HG03095 (cell line): Measurements from ENCODE around the gene EPHX1.
"Not testable (repeated sequence)": the region's sequence is repeated elsewhere in the genome, so short reads cannot be mapped to it uniquely, and the experiment has no call there.

Experiments
- ATAC-seq: cut with Tn5 transposase; IDR thresholded peaks from one replicate; pipeline ENCODE4 v1.9.1; 2021; ENCODE audit warnings: moderate library complexity; ENCODE audit not compliant: unreplicated experiment

Gene EPHX1

DNA sequence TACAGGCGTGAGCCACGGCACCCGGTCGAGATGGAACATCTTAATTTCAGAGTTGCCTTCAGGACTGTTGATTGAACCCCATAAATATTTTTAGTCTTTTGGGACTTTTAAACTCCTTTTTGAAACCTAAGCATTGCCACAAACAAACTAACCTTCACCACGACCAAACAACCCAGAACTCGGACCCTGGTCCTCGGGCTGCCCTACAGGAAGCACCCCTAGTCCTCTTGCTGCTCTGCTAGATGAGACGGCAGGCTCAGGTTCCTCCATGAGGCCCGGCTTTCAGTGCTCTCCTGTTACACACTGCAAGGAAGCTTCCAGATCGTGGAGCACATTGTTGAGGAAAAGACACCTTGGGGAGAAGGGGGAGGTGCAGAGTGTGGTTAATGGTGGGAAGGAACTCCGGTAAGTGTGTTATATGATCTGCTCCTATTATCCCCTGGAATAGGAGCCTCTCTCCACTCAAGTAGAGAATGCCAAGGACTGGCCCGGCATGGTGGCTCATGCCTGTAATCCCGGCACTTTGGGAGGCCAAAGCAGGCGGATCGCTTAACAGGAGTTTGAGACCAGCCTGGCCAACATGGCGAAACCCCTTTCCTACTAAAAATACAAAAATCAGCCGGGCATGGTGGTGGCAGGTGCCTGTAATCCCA lies 5.7 kb downstream of the EPHX1 start:
- ATAC-seq, result no peak

DNA sequence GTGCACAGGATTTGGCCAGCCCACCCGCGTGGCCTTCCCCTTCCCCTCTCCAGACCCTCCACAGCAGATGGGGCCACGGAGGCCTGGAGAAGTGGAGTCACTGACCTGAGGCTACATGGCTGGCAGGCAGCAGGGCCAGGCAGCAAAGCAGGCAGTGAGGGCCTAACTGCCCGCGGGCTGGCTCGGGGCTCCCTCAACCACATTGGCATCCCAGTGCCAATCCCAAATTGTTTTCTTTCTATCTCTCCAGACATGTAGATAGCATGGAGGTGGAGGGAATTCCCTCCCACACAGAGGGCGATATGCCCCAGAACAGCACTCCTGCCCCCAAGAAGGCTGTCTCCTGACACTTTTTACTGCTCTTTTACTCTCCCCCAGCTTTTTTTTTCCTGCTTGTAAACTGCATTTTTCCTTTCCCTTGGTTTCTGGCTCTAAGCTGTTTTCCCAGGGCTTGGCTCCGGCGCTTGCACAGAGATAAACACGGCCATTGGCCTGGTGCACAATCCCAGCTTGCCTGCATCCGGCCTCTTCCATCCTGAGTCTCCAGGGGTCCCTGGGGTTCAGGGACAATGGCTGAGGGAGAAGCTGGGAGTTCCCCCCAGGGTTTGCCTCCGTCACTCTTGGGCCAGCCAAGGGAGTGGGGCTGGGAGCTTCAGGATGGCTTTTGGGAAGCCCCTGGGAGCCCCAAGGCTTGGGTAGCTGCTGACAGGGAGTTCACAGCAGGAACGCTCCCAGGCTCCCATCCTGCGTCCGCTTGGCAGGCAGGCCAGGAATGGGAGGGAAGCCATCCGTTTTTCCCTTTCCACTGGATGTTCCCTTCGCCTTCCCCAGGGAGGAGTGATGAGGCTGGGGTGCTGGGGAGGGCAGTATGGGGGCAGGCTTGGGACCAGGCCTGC lies 7.0 kb downstream of the EPHX1 start:
- ATAC-seq, result no peak

DNA sequence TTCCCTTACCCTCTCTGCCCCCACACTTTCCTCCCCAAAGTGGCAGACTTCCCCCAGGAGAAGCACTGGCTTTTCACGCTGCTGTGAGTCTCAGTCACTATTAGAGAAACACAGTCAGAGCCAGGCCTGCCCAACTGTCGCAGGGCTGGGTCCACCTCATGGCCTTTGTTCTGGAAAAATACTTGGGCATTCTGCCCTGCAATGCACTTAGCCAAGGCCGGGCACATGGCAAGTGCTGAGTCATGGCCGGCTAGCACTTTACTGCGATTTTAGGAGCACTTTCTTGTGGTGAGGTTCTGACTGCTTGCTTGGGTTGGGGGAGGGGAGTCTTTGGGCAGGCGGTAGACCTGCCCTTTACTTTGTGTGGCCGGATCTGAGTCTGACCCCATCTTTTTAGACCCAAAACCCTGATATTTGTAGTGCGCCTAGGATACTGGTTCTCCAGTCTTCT lies 7.7 kb downstream of the EPHX1 start:
- ATAC-seq, result no peak

DNA sequence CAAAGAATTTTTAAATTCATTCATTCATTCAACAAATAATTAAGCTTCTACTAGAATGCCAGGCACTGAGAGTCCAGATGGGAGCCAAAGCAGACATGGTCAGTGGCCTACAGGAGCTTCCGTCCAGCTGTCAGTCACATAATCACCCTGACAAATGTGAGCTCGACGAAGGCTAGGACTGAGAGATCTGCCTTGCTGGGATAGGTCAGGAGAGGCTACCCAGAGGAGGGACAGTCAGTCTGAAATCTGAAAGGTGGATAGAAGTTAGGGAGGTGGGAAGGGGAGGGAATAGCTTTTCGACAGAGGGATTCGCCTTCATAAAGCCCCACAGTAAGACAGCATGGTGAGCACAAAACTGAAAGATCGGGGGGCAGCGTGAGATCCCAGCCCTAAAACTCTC lies 8.3 kb downstream of the EPHX1 start:
- ATAC-seq, result no peak

DNA sequence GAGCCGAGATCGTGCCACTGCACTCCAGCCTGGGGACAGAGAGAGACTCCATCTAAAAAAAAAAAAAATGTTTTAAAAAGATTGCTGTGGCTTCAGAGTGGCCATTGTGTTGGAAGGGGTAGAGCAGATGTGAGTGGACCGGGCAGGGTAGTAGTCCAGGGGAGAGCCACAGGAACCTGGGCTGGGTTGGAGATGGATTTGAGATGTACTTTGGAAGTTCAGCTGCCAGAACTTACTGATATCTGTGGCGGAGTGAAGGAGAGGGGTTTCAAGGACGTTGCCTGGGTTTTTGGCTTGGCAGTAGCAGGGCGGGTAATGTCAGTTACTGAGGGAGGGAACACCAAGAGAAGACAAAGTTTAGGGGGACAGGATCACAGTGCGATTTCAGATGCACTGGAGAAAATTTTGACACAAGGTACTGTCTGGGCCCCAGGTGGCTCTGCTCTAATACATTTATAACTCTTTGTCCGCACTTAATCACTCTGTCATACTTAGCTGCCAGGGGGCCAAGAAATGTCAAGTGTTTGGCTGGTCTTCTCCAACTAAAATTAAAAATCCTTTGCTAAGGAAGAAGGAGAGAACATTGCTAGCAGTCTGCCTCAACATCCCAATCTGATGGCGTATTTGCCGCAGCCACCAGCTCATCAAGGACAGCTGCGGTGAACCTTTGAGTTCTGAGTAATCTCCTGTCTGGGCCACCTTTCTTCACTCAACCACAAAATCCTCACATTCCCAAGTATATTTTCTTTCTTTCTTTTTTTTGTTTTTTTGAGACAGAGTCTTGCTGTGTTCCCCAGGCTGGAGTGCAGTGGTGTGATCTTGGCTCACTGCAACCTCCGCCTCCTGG lies 9.6 kb downstream of the EPHX1 start:
- ATAC-seq, result no peak

DNA sequence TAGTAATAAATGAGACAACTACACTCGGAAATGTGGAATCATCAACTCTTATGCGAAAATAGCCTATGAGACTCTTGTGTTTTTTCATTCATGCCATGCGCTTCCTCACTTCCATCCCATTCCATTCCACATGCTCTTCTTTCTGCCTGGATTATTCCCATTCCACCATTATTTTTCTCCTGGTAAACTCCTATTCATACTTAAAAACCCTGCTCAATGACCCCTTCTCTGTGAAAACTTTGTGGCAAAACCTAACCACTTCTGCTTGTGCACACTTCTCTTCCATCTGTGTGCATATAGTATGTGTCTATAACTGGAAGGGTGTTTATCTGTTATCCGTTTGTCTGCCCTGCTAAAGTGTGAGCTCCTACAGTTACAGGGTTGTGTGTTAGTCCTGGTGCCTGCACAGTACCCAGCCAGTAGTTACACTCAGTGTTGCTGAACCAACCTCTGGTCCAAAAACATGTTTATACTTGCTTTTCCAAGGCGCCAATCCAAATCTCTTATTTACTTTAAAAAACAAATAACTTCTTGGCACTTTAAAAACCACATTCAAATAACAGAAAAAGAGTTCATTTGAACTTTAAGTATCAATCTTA lies 10.7 kb downstream of the EPHX1 start:
- ATAC-seq, result no peak

DNA sequence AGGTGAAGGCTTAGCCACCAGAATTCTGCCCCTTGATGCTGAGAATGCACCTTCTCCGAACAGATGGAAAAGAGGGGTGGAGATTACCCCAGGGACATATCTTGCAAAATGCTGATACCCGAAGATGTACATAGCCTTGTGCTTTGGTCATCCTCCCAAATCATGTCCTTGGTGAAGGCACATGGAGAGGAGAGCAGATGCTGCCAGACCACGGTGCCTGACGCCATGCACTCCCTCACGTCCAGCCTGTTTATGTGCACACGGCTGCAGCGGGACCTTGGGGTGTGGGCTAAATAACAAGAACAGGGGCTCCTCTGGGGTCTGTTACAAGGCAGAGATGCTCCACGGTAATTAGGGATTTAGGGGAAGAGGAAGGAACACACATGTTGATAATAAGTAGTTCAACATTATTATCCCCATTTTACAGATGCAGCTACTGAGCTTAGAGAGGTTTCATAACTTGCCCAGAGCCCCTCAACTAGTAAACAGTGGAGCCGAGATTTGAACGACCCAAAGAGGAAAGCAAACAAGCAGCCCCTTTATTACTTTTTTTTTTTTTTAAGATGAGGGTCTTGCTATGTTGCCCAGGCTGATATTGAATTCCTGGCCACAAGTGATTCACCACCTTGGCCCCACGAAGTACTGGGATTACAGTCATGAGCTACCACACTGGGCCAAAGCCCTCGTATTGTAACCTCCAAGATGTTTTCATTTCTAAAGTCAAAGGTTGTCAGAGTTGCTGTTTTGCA lies 12.9 kb downstream of the EPHX1 start:
- ATAC-seq, result no peak

DNA sequence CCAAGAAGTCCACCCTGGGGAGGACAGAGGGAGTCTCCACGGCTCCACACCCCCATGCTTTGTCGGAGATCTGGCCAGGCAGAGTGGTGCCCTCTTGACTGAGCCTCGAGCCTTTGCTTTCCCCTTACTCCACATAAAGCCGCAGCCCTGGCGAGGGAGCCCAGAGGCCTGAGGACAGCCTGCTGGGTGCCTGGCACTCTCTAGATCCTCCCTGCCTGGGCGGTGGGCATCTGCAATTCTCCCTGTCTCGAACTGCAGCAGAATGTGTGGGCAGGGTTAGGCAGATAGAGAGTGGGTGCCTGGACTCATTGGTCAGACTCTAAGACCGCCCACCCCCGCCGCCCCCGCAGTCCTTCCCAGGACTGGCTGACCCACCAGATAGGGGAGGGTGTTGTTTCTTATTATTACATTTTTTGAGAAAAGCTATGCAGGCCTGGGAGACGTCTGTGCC lies 13.9 kb downstream of the EPHX1 start:
- no peak for ATAC-seq

DNA sequence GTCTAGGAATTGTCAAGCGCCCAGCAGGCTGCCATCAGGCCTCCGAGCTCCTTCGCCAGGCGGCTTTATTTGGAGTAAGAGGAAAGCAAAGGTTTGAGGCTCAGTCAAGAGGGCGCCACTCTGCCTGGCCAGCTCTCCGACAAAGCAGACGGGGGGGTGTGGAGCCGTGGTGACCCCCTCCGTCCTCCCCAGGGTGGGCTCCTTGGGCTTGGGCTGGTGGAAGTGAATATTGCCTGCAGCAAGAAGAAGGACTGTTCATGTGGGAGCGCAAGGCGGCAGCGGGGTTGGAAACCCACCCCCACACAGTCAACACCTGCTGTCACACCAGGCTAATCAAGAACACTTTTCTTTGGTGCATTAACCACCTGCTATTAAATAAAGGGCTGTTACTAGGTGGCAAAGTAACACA lies 14.6 kb downstream of the EPHX1 start:
- ATAC-seq, result no peak

DNA sequence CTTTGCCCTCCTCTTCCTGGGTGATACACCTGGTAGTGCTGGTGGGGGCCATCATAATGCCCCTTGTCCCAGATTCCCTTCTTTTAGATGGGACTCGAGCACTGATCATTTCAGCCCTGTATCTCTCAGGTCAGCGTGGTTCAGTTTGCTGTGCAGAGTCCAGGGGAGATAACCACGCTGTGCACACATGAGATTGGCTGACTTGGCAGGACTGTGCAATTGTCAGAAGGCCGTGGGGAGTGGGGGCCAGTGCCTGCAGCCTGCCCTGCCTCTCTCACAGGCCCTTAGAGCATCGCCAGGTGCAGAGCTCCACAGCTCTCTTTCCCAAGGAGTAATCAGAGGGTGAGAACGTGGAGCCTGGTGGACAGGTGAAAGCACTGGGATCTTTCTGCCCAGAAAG lies 15.2 kb downstream of the EPHX1 start:
- ATAC-seq, result no peak

DNA sequence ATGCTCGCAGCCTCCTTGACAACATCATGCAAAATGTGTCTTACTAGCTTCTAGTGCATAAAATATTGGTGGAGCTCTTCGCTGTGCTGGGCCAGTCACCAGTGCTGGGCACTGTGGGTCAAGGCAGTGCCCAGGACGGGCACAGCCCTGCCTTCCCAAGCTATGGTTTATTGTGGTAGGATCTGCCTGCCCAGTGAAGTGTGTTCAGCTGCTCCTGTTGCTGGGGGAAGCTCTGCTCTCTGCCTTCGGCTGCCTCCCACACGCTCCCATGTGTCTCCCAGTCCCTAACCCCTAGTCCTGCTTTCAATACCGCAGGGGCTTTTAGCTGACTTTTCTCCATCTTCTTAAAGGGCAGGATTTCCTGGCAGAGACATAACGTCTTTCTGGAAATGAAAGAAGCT lies 15.7 kb downstream of the EPHX1 start:
- no peak for ATAC-seq

DNA sequence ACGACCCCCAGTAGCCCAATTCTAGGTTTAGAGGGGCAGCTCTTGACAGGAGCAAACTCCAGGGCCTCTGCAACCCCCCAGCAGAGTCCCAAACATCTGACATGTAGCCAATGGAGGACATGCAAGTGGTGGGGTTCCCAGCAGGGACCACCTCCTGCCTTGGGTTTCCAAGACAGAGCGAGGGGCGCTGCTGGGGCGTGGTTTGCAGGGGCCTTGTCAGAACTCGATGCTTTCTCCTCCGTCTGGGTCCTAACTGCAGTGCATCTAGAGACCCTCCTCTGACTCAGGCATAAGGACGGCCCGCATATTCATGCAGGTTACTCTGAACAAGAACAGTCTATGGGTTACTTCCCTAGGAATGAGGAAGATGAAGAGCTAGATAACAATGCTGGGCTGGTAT lies 17.2 kb downstream of the EPHX1 start:
- ATAC-seq, result no peak

DNA sequence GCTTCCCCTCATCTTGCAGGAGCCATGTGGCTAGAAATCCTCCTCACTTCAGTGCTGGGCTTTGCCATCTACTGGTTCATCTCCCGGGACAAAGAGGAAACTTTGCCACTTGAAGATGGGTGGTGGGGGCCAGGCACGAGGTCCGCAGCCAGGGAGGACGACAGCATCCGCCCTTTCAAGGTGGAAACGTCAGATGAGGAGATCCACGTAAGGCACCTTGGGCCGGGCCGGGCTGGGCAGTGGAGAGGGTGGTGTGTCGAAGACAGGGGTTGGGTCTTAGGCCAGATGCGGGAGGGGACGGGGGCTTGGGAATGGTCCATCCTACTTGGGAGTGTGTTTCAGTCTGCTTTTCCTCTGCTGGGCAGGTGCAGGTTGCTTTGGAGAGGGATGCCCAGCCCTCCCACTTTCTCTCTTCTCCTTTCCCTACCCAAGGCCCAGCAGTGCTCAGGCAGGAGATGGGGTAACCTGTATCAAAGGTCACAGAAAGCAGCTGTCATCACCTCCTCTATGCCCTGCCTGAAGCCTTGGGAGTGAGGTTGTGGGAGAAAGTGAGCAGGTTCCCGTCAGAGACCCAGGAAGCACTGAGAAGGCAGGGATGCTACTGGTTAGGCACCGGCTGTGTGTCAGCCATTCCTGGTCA lies 18.9 kb downstream of the EPHX1 start:
- ATAC-seq, result no peak

DNA sequence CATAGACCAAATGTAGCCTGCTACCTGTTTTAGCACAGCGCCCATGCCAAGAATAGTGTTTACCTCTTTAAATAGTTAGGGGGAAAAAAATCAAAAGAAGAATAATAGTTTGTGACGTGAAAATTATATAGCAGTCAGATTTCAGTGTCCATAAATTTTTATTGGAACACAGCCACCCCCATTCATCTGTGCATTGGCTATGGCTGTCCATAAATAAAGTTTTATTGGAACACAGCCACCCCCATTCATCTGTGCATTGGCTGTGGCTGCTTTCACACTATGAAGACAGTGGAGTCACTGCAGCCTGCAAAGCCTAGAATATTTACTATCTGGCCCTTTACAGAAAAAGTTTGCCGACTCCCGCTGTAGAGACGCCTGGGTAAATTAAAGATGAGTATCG lies 20.9 kb downstream of the EPHX1 start:
- no peak for ATAC-seq

DNA sequence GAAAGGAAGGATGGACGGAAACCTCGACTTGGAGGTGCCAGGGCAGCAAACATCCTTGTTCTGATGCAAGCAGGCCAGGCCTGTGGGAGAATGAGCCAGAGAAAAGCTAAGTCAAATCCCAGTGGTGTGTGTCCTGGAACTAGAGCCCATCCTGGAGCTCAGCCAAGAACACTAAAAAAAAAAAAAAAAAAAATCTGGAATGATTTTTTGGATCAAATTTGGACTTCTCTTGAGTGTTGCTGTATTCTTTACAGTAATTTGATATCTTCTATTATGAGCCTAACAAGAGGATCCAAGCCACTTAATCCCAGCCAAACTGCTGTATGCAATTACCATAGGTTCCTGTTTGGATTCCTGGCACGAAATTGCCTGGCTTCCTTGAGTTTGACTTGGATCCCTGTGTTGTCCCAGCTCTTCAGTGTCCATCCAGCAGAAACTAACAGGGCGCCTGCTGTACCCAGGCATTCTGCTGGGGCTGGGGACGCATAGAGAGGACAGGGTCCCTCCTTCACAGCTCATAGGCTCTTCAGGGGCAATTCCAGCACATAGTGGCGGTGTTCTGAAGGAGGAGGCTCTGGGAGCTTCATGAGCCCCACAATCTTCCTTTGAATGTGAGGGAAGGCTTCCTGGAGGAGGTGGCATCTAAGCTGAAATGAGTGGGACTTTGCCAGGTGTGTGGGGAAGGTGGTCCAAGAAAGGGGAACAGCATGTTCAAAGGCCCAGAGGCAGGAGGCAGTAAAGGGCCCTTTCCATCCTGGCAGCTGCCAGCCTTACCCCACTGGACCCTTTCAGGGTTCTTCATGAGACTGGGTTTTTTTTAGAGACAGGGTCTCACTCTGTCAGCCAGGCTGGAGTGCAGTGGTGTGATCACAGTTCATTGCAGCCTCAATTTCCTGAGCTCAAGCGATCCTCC lies 24.7 kb downstream of the EPHX1 start:
- ATAC-seq, result no peak

DNA sequence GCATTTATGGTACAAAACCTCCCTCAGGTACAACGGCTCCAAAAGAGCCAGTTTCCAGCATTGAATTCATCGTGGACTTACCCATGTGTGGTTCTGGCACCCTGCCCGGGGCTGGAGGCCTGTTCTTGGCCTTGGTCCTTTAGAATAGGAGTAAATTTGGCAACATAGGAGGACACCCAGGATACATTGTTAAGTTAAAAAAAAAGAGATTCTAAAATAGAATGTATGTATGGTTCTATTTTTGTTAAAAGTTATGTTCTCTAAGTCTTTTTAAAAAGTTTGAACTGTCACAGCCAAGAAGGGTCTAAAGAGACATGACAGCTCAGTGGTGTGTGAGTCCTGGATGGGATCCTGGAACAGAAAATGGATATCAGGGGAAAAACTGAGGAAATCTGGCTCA lies 25.9 kb downstream of the EPHX1 start:
- ATAC-seq, result no peak

DNA sequence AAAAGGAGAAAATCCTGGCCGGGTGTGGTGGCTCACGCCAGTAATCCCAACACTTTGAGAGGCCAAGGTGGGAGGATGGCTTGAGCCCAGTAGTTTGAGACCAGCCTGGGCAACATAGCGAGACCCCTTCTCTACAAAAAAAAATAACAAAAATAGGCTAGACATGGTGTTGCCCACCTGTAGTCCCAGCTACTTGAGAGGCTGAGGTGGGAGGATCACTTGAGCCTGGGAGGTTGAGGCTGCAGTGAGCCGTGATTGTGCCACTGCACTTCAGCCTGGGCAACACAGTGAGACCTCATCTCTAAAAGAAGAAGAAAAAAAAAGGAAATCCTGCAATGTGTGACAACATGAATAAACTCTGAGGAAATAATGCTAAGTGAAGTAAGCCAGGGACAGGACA lies 26.4 kb downstream of the EPHX1 start:
- ATAC-seq, result not testable (repeated sequence)

DNA sequence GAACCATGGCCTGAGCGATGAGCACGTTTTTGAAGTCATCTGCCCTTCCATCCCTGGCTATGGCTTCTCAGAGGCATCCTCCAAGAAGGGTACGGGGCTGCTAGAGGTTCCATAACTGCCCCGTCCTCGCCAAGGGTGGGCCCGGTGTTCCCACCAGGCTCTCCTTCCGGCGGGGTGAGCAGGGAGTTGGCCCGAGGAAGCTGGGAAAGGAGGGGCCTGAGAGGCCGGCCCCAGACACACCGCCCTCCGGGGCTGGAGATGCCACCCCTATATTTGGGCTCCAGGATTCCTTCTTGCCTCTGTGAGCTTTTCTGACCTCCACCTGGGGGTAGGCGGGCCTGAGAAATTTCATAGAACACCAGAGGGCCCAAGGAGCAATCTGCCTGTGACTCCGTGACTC lies 28.9 kb downstream of the EPHX1 start:
- no peak for ATAC-seq

DNA sequence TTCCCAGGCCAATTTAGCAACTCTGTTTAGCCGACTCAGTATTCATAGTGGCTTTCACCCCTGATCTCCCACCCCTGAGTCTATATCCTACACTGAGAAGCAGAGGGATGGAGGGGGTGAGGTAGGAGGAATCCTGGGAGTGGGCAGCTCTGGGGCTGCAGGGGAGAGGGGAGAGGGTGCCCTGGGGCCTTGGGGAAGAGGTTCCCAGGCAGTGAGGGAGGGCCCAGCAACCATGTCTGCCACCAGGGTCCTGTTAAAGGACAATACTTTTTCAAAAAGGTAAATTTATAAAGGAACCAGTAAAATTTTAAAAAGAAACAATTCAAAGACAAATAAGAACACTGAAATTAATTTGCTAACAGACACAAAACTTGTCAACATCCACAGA lies 30.3 kb downstream of the EPHX1 start:
- ATAC-seq, result no peak
